GM21529 (cell line): ENCODE results near the gene LAMTOR4.
"Not testable (repeated sequence)": the region's sequence is repeated elsewhere in the genome, so short reads cannot be mapped to it uniquely, and the experiment has no call there.

Experiments
- ATAC-seq: cut with Tn5 transposase; IDR thresholded peaks from one replicate; pipeline ENCODE4 v1.9.1; 2021; ENCODE audit not compliant: unreplicated experiment

Gene LAMTOR4

GRCh38 chr7:100192969-100193368, 44.3 kb downstream of the LAMTOR4 start:
- ATAC-seq: no peak

- no peak for ATAC-seq
Measured at GRCh38 chr7:100195222-100195621, 46.5 kb downstream of the LAMTOR4 start.

GRCh38 chr7:100195901-100196322, 47.2 kb downstream of the LAMTOR4 start:
- not testable (repeated sequence) for ATAC-seq

- no peak for ATAC-seq
Measured at GRCh38 chr7:100198266-100198665, 49.5 kb downstream of the LAMTOR4 start.

GRCh38 chr7:100200693-100201092, 52.0 kb downstream of the LAMTOR4 start:
- ATAC-seq: no peak
